ENCODE results near the gene NFATC2IP. TPM values are rescaled to one million over a fixed set of nuclear protein-coding genes. Genes with fewer than 3 reads are reported as not detected.

The NFATC2IP gene
- polyA plus RNA-seq (2011; rRNA removed) (20.7 and 22.3 TPM in 2 replicates), polyA minus RNA-seq (2011; rRNA and poly(A)+ RNA removed) (17.9 and 18.8 TPM in 2 replicates)

DNA sequence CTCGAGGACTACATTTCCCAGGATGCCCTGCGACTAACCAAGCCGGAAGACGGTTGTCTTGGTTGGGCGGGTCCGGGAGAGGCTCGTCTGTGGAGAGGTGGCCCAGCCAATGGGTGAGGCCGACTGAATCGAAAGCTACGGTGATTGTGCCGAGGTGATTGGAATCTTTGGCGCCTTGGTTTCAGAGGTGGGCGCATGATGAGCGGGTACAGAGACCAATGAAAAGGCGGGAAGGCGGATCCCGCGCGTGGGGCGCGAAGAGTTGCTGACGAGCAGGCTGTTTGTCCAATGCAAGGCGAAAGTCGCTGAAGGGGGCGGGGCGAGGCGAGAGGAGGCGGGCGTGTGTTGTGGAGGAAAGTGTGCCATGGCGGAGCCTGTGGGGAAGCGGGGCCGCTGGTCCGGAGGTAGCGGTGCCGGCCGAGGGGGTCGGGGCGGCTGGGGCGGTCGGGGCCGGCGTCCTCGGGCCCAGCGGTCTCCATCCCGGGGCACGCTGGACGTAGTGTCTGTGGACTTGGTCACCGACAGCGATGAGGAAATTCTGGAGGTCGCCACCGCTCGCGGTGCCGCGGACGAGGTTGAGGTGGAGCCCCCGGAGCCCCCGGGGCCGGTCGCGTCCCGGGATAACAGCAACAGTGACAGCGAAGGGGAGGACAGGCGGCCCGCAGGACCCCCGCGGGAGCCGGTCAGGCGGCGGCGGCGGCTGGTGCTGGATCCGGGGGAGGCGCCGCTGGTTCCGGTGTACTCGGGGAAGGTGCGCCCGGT lies at the start of gene NFATC2IP:
NFATC2IP (plus strand) TSS at position 290 of the 762 bp plus-strand sequence; CDS start at position 365, 75 bp downstream.
- ChIA-PET POLR2A (interaction anchor here (0.6 to 1.0 kb wide), 3 partner anchors 23 to 88 kb away, joined by 3 to 4 read pairs (median 4); partner anchors contain the start of gene SH2B1), CTCF (interaction anchor here (1.0 kb wide), 1 partner anchor 23 kb away, joined by 4 read pairs; no protein-coding TSS in a partner anchor)
- TF ChIP-seq, protein P1, sequence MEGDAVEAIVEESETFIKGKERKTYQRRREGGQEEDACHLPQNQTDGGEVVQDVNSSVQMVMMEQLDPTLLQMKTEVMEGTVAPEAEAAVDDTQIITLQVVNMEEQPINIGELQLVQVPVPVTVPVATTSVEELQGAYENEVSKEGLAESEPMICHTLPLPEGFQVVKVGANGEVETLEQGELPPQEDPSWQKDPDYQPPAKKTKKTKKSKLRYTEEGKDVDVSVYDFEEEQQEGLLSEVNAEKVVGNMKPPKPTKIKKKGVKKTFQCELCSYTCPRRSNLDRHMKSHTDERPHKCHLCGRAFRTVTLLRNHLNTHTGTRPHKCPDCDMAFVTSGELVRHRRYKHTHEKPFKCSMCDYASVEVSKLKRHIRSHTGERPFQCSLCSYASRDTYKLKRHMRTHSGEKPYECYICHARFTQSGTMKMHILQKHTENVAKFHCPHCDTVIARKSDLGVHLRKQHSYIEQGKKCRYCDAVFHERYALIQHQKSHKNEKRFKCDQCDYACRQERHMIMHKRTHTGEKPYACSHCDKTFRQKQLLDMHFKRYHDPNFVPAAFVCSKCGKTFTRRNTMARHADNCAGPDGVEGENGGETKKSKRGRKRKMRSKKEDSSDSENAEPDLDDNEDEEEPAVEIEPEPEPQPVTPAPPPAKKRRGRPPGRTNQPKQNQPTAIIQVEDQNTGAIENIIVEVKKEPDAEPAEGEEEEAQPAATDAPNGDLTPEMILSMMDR (IDR thresholded peaks at IDR 0.05; ENCODE audit: low read depth, low read length), result no peak

DNA sequence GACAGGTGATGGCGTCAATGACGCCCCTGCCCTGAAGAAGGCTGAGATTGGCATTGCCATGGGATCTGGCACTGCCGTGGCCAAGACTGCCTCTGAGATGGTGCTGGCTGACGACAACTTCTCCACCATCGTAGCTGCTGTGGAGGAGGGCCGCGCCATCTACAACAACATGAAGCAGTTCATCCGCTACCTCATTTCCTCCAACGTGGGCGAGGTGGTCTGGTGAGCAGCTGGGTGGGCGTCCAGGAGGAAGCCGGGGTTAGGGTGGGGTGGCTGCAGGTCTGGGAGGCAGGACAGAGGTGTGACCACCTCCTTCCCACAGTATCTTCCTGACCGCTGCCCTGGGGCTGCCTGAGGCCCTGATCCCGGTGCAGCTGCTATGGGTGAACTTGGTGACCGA lies 48.9 kb upstream of the NFATC2IP start:
- TF ChIP-seq, protein P1 (IDR thresholded peaks at IDR 0.05; ENCODE audit: low read depth, low read length), result no peak

More for the DNA sequence above, at the start of gene NFATC2IP:
- H3K4me3 ChIP-seq (ENCODE audit: low read depth, low read length), result peak within 1 kb of the TSS; percentile 78
- H3K9me3 ChIP-seq (ENCODE audit: control insufficient read depth, insufficient read depth, low read length), result no peaks in the 10 kb centered on the region; the same call in 1 of the 2 replicates
- DNase-seq (ENCODE audit: low read depth, low spot score), result peak; percentile 99
- no peaks in the 10 kb centered on the region for H3K27me3 ChIP-seq (ENCODE audit: control insufficient read depth, insufficient read depth, low read length)
- peak within 1 kb of the TSS; percentile 21 for H3K27ac ChIP-seq (ENCODE audit: low read depth, low read length)

DNA sequence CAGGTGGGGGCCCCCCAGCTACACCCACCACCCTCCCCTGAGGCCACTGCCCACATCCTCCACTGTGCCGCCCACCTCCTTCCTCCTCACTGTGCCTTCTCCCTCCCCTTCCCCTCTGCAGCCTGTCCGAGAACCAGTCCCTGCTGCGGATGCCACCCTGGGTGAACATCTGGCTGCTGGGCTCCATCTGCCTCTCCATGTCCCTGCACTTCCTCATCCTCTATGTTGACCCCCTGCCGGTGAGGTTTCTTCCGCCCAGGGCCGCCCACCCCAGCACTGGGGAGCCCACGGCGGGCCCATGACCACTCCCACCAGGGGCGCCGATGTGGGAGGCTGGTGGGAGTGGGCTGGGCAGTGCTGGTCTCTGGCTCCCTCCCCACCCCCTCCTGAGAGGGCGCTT lies 47.8 kb upstream of the NFATC2IP start:
- TF ChIP-seq, protein P1 (IDR thresholded peaks at IDR 0.05; ENCODE audit: low read depth, low read length), result no peak
- no peak overlapping the region for H3K4me3 ChIP-seq (ENCODE audit: low read depth, low read length)
- no peaks in the 10 kb centered on the region for H3K27me3 ChIP-seq (ENCODE audit: control insufficient read depth, insufficient read depth, low read length)
- H3K27ac ChIP-seq (ENCODE audit: low read depth, low read length), result no peak overlapping the region
- ChIA-PET POLR2A (no interaction called here), CTCF (no interaction called here)
- no peak for DNase-seq (ENCODE audit: low read depth, low spot score)
- H3K9me3 ChIP-seq (ENCODE audit: control insufficient read depth, insufficient read depth, low read length), result no peaks in the 10 kb centered on the region; the same call in 1 of the 2 replicates

More for the DNA sequence above, 48.9 kb upstream of the NFATC2IP start:
- ChIA-PET POLR2A (no interaction called here), CTCF (no interaction called here)
- Histone ChIP-seq H3K27ac (ENCODE audit: low read depth, low read length) (no peak overlapping the region), H3K9me3 (ENCODE audit: control insufficient read depth, insufficient read depth, low read length) (no peaks in the 10 kb centered on the region; the same call in 1 of the 2 replicates), H3K27me3 (ENCODE audit: control insufficient read depth, insufficient read depth, low read length) (no peaks in the 10 kb centered on the region), H3K4me3 (ENCODE audit: low read depth, low read length) (no peak overlapping the region)
- no peak for DNase-seq (ENCODE audit: low read depth, low spot score)

DNA sequence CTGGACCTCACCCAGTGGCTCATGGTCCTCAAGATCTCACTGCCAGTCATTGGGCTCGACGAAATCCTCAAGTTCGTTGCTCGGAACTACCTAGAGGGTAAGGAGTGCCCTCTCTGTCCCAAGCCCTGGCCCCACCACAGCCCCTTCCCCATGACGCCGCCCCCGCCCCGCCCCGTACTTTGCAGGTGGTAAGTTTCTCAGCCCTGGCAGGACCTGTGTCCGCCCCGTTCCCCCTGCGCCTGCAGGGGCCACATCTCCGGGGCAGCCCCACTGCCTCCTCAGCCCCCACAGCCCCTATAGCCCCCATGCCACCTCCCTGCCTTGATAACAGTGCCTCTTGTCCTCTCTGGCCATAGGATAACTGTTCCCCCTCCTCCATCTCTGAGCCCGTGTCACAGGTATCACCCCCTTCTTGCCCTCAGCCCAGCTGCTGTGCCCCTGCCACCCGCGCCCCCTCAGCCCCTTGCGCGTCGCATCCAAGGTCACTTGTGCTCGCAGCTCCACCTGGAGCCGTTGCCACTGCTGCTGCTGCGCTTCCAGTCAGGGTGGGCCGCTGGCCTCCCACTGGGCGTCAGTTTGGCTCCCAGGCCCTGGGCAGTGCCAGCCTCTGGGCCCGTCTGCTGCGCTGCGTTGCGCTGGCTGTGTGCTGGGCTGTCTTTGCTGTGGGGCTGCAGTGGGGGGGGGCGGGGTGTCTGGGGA lies 47.2 kb upstream of the NFATC2IP start:
- H3K27me3 ChIP-seq (ENCODE audit: control insufficient read depth, insufficient read depth, low read length), result no peaks in the 10 kb centered on the region
- DNase-seq (ENCODE audit: low read depth, low spot score), result no peak
- no peak overlapping the region for H3K27ac ChIP-seq (ENCODE audit: low read depth, low read length)
- CTCF ChIA-PET, result no interaction called here
- H3K9me3 ChIP-seq (ENCODE audit: control insufficient read depth, insufficient read depth, low read length), result no peaks in the 10 kb centered on the region; the same call in 1 of the 2 replicates
- POLR2A ChIA-PET, result no interaction called here
- TF ChIP-seq, protein P1 (IDR thresholded peaks at IDR 0.05; ENCODE audit: low read depth, low read length), result no peak
- H3K4me3 ChIP-seq (ENCODE audit: low read depth, low read length), result no peak overlapping the region

Measured in AG04450 (cell line).